ENCODE measurements around the gene SPEF1. TPM values are rescaled to one million over a fixed set of nuclear protein-coding genes. Genes with fewer than 3 reads are reported as not detected.

Gene SPEF1
- total and polyA plus RNA-seq, 2 of the 4 experiments (the other 2 are of a cell fraction), result 0.15 TPM; not detected in 1

DNA sequence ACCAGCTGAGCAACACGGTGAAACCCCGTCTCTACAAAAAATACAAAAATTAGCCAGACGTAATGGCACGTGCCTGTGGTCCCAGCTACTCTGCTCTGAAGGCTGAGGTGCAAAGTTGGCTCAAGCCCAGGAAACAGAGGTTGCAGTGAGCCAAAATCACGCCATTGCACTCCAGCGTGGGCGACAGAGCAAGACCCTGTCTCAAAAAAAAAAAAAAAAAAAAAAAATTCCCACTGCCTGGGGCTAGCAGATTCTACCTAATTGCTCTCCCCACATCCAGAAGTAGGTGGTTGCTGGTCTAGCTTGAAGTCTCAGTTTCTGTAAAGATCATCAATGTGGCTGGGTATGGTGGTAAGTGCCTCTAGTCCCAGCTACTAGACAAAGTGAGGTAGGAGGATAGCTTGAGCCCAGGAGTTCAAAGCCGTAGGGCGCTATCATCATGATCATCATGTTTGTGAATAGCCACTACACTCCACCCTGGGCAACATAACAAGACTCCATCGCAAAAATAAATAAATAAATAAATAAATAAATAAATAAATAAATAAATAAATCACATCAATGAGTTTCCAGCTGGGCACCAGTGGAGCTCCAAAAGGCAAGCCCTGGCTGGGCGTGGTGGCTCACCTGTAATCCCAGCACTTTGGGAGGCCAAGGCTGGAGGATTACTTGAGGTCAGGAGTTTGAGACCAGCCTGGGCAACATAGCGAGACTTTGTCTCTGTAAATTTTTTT is 32.8 kb upstream of the SPEF1 start:
- Histone ChIP-seq H2BK15ac (ENCODE audit: low read depth, low read length) (peak overlapping the region; percentile 88; the same call in 1 of the 3 replicates), H3K27me3 (ENCODE audit: control insufficient read depth, insufficient read depth, low read length) (no peaks in the 10 kb centered on the region), H3K9ac (ENCODE audit: low read depth, low read length) (no peak overlapping the region), H3K4me3 (ENCODE audit: insufficient read depth, low read depth, low read length) (no peak overlapping the region), H2BK120ac (ENCODE audit: low read depth, low read length) (peak overlapping the region; percentile 62; the same call in 1 of the 2 replicates), H3K36me3 (ENCODE audit: control insufficient read depth, insufficient read depth, low read length) (no peaks in the 10 kb centered on the region), H3K4me2 (ENCODE audit: low read depth, low read length) (no peak overlapping the region), H3K79me1 (ENCODE audit: low read depth in 1 of 2, low read length in 2 of 2) (peaks cover 4 to 28% of the 10 kb centered on the region in 2 experiments; a peak in 3 of 4 replicates), H3K4ac (ENCODE audit: low read depth, low read length) (peak overlapping the region; percentile 91), H3K23ac (ENCODE audit: low read depth, low read length) (no peak overlapping the region), H4K91ac (ENCODE audit: insufficient read depth, low read depth, low read length) (no peak overlapping the region), H3K56ac (ENCODE audit: extremely low read depth, insufficient read depth, low read length) (no peak overlapping the region), H3K9me1 (ENCODE audit: insufficient read depth, low read length) (peaks cover 19% of the 10 kb centered on the region), H3K27ac (ENCODE audit: insufficient read depth, low read length) (no peak overlapping the region), H2BK5ac (ENCODE audit: low read depth, low read length, poor library complexity, severe bottlenecking) (no peak overlapping the region), H3K14ac (replicated peaks; ENCODE audit: low read depth, low read length) (no peak overlapping the region), H2BK20ac (ENCODE audit: low read depth, low read length) (peak overlapping the region; percentile 52; the same call in 1 of the 2 replicates), H2AK9ac (replicated peaks; ENCODE audit: low read depth, low read length, poor library complexity) (no peak overlapping the region), H3K9me3 (ENCODE audit: control insufficient read depth, insufficient read depth, low read length) (no peaks in the 10 kb centered on the region), H4K8ac (ENCODE audit: low read depth in 2 of 2, low read length in 2 of 2) (no peak overlapping the region; a peak in 2 of 4 replicates), H3K18ac (ENCODE audit: low read depth, low read length) (no peak overlapping the region), H2AFZ (replicated peaks; ENCODE audit: low read length, poor library complexity) (no peak overlapping the region), H2AK5ac (ENCODE audit: low read depth, low read length) (peak overlapping the region; percentile 98; the same call in 1 of the 2 replicates), H4K20me1 (ENCODE audit: insufficient read depth, low read length) (no peaks in the 10 kb centered on the region), H3K4me1 (ENCODE audit: control insufficient read depth, insufficient read depth, low read length) (peaks cover 15% of the 10 kb centered on the region), H4K5ac (ENCODE audit: low read depth, low read length) (no peak overlapping the region)
- intact Hi-C loops (cut with micrococcal nuclease) (loop anchor here (2.0 kb wide), 1 partner anchor 15 kb away; no protein-coding TSS in a partner anchor), dilution Hi-C loops (cut with HindIII; ENCODE audit: low sequenced_read_pairs, unreplicated experiment) (no loop called here), in situ Hi-C loops (cut with MboI; ENCODE audit: low sequenced_read_pairs) (no loop called here)
- POLR2A ChIA-PET (ENCODE audit: unreplicated experiment), result no interaction called here
- ATAC-seq (ENCODE audit: low read depth), result no peak
- 88% methylated on average over 2 of the region's 12 CpGs; no CpG with 5 or more reads in 1 of the 2 experiments for WGBS, 2 experiments (ENCODE audit: extremely low coverage in 2 of 2, insufficient read length in 1 of 2)
- no peak for TF ChIP-seq POLR2A (IDR thresholded peaks at IDR 0.05; ENCODE audit: low read depth, low read length)
- no peak for TF ChIP-seq BHLHE40 (IDR thresholded peaks at IDR 0.05; ENCODE audit: low read depth, low read length)
- BruUV-seq (replicated peaks), result no TSS peak
- DNase-seq, result no peak
- CTCF ChIA-PET, result no interaction called here

Data from IMR-90 (cell line).